Endothelial cell of umbilical vein (primary cell): ENCODE results near the gene GAL3ST2.

ENCODE experiments used
- EZH2 ChIP-seq: IDR thresholded peaks from 2 replicates; pipeline ENCODE4 v1.6.1; 2012; ENCODE audit warnings: borderline replicate concordance, low read depth, mild to moderate bottlenecking, moderate library complexity, low read length, inconsistent platforms; ENCODE audit not compliant: severe bottlenecking
- FOS ChIP-seq: IDR thresholded peaks from 2 replicates; pipeline ENCODE4 v1.6.1; 2011; ENCODE audit warnings: mild to moderate bottlenecking, low read length, moderate library complexity, borderline replicate concordance; ENCODE audit not compliant: insufficient read depth
- GATA2 ChIP-seq: IDR thresholded peaks from 2 replicates; pipeline ENCODE4 v1.7.0; 2011; ENCODE audit warnings: low read depth, mild to moderate bottlenecking, moderate library complexity, mixed read lengths, low read length; ENCODE audit not compliant: insufficient read length, insufficient read depth
- POLR2A ChIP-seq: IDR thresholded peaks from 2 replicates; pipeline ENCODE4 v1.6.1; 2012; ENCODE audit warnings: low read depth, mild to moderate bottlenecking, control low read depth, low read length
- POLR2AphosphoS5 ChIP-seq: IDR thresholded peaks from 2 replicates; pipeline ENCODE4 v1.6.1; 2012; ENCODE audit warnings: low read depth, mild to moderate bottlenecking, control low read depth, low read length, moderate library complexity; ENCODE audit not compliant: insufficient read depth
- TF ChIP-seq, protein P1 (sequence below), 2 donors: IDR thresholded peaks; 1 replicate in 1 of 2; 2 replicates in 1 of 2; pipeline ENCODE4 v1.5.1; 2011; ENCODE audit warnings: low read length in 2 of 2, mild to moderate bottlenecking in 2 of 2, moderate library complexity in 2 of 2, control low read depth in 1 of 2, inconsistent platforms in 1 of 2, low read depth in 1 of 2; ENCODE audit not compliant: insufficient read depth in 1 of 2; ENCODE audit errors: extremely low read depth in 1 of 2
- TF ChIP-seq, protein P2 (sequence below): IDR thresholded peaks from 2 replicates; pipeline ENCODE4 v1.6.1; 2011; ENCODE audit not compliant: insufficient read depth, insufficient read length

DNA sequence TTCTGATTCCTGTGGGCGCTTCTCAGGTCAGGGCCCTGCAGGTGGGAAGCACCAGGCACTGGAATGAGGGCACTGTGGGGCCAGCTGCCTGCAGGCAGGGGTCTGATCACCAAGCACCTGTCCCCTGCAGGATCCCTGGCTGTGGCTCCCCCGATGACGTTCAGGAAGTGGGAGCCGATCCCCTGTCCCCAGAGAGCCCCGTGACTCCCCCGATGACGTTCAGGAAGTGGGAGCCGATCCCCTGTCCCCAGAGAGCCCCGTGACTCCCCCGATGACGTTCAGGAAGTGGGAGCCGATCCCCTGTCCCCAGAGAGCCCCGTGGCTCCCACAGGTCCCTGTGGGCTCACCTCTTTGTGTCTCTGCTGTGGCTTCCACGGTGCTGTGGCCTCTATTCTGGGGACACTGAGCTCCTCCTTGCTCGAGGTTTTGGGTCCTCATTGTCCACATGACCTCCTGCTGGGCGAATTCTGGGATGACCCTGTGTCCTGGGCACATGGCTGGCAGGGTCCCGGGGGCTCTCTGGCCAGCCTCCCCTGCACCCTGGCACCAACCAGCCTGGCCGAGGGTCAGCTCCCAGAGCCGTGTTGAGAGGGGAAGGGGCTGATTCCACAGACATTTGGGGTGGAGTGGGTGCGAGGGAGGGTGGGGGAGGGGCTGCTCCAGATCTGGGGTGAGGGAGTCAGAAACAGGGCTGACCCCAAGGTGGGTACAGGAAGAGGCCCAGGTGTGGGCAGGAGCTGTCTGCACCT lies 37.2 kb downstream of the GAL3ST2 start:
- TF ChIP-seq, protein P1, sequence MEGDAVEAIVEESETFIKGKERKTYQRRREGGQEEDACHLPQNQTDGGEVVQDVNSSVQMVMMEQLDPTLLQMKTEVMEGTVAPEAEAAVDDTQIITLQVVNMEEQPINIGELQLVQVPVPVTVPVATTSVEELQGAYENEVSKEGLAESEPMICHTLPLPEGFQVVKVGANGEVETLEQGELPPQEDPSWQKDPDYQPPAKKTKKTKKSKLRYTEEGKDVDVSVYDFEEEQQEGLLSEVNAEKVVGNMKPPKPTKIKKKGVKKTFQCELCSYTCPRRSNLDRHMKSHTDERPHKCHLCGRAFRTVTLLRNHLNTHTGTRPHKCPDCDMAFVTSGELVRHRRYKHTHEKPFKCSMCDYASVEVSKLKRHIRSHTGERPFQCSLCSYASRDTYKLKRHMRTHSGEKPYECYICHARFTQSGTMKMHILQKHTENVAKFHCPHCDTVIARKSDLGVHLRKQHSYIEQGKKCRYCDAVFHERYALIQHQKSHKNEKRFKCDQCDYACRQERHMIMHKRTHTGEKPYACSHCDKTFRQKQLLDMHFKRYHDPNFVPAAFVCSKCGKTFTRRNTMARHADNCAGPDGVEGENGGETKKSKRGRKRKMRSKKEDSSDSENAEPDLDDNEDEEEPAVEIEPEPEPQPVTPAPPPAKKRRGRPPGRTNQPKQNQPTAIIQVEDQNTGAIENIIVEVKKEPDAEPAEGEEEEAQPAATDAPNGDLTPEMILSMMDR (IDR thresholded peaks at IDR 0.05; ENCODE audit: extremely low read depth in 1 of 2, insufficient read depth in 1 of 2, low read depth in 1 of 2, low read length in 2 of 2), result no peak
- TF ChIP-seq EZH2 (no peak), POLR2AphosphoS5 (no peak), POLR2A (no peak), FOS (no peak), GATA2 (no peak)
- TF ChIP-seq, protein P2, sequence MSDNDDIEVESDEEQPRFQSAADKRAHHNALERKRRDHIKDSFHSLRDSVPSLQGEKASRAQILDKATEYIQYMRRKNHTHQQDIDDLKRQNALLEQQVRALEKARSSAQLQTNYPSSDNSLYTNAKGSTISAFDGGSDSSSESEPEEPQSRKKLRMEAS, result no peak
